Measurements from ENCODE around the gene ZNF791. TPM values are rescaled to one million over a fixed set of nuclear protein-coding genes. Genes with fewer than 3 reads are reported as not detected.

Gene ZNF791
- total and polyA plus RNA-seq, 2 of the 13 experiments (the other 11 are each of a cell fraction or from before 2014, with no cell fraction given): 12.8 to 17.4 TPM

GRCh38 chr19:12669270-12670158, 58.8 kb downstream of the ZNF791 start (continued):
- TF ChIP-seq SIN3B (IDR thresholded peaks at IDR 0.05; ENCODE audit: low read length) (peak; percentile 80), KLF13 (CRISPR knock-in tag; IDR thresholded peaks at IDR 0.05) (no peak), ZNF782 (CRISPR knock-in tag; IDR thresholded peaks at IDR 0.05; ENCODE audit: borderline replicate concordance) (no peak), KMT2B (CRISPR knock-in tag; IDR thresholded peaks at IDR 0.05) (peak; percentile 88), TERF1 (CRISPR knock-in tag; IDR thresholded peaks at IDR 0.05) (peak; percentile 32; the same call in 1 of the 2 replicates), PRDM4 (CRISPR knock-in tag; IDR thresholded peaks at IDR 0.05; ENCODE audit: borderline replicate concordance) (no peak), PAF1 (CRISPR knock-in tag; IDR thresholded peaks at IDR 0.05) (no peak), GPN1 (CRISPR knock-in tag; IDR thresholded peaks at IDR 0.05; ENCODE audit: borderline replicate concordance) (no peak), PLSCR1 (CRISPR knock-in tag; IDR thresholded peaks at IDR 0.05; ENCODE audit: borderline replicate concordance) (no peak), RELA (CRISPR knock-in tag; IDR thresholded peaks at IDR 0.05) (no peak), NPAS2 (CRISPR knock-in tag; IDR thresholded peaks at IDR 0.05; ENCODE audit: borderline replicate concordance) (no peak), XRCC5 (optimal IDR thresholded peaks at IDR 0.05; ENCODE audit: low read length) (peak; percentile 81), GLMP (CRISPR knock-in tag; IDR thresholded peaks at IDR 0.05; ENCODE audit: borderline replicate concordance) (no peak), ASH2L (IDR thresholded peaks at IDR 0.05; ENCODE audit: insufficient read length, low read depth, low read length) (peak; percentile 100), ZNF18 (CRISPR knock-in tag; IDR thresholded peaks at IDR 0.05; ENCODE audit: insufficient replicate concordance) (no peak), ZNF501 (CRISPR knock-in tag; IDR thresholded peaks at IDR 0.05) (peak; percentile 95), SOX13 (IDR thresholded peaks at IDR 0.05) (no peak), SOX13 (CRISPR knock-in tag; conservative IDR thresholded peaks at IDR 0.05 in 1 of 2, IDR thresholded peaks at IDR 0.05 in 1 of 2) (0 out of 4 replicates have a peak, but pooled peaks of 1 of the 2 experiments have one; percentile 15), ZNF569 (CRISPR knock-in tag; IDR thresholded peaks at IDR 0.05; ENCODE audit: borderline replicate concordance) (no peak), ZMYM2 (CRISPR knock-in tag; IDR thresholded peaks at IDR 0.05) (no peak), EED (CRISPR knock-in tag; IDR thresholded peaks at IDR 0.05) (0 out of 2 replicates have a peak, but pooled peaks have one; percentile 32)
